ENCODE data around the gene KLHL3.

The KLHL3 gene

GRCh38 chr5:137705106-137705505 lies 30.8 kb downstream of the KLHL3 start:
- DNase-seq, result no peak

GRCh38 chr5:137703565-137703964 lies 32.3 kb downstream of the KLHL3 start:
- no peak for DNase-seq

GRCh38 chr5:137700282-137700680 lies 35.6 kb downstream of the KLHL3 start:
- DNase-seq, result no peak

- DNase-seq, result no peak
These were observed 36.3 kb downstream of the KLHL3 start for GRCh38 chr5:137699336-137700281.

GRCh38 chr5:137696481-137696880 lies 39.4 kb downstream of the KLHL3 start:
- DNase-seq, result peak; percentile 74

- peak; percentile 65 for DNase-seq
These were observed 40.0 kb downstream of the KLHL3 start for GRCh38 chr5:137695651-137696428.

GRCh38 chr5:137693951-137694721 lies 41.8 kb downstream of the KLHL3 start:
- DNase-seq, result no peak

- DNase-seq, result no peak
These were observed 42.5 kb downstream of the KLHL3 start for GRCh38 chr5:137693307-137693950.

GRCh38 chr5:137689306-137689705 lies 46.6 kb downstream of the KLHL3 start:
- DNase-seq, result no peak

- no peak for DNase-seq
These were observed 47.6 kb downstream of the KLHL3 start for GRCh38 chr5:137688210-137688840.

GRCh38 chr5:137684761-137685160 lies 51.1 kb downstream of the KLHL3 start:
- no peak for DNase-seq

GRCh38 chr5:137681191-137681590 lies 54.7 kb downstream of the KLHL3 start:
- no peak for DNase-seq

GRCh38 chr5:137679910-137680309 lies 56.0 kb downstream of the KLHL3 start:
- no peak for DNase-seq

GRCh38 chr5:137679195-137679594 lies 56.7 kb downstream of the KLHL3 start:
- no peak for DNase-seq

GRCh38 chr5:137672881-137673280 lies 63.0 kb downstream of the KLHL3 start:
- no peak for DNase-seq

GRCh38 chr5:137672001-137672400 lies 63.9 kb downstream of the KLHL3 start:
- DNase-seq, result no peak

- DNase-seq, result no peak
These were observed 66.1 kb downstream of the KLHL3 start for GRCh38 chr5:137669811-137670210.

GRCh38 chr5:137668637-137669036 lies 67.3 kb downstream of the KLHL3 start:
- DNase-seq, result no peak

- no peak for DNase-seq
These were observed 68.5 kb downstream of the KLHL3 start for GRCh38 chr5:137667341-137667740.

GRCh38 chr5:137666901-137667300 lies 69.0 kb downstream of the KLHL3 start:
- no peak for DNase-seq

- DNase-seq, result no peak
These were observed 69.4 kb downstream of the KLHL3 start for GRCh38 chr5:137666461-137666850.
